Cardiac fibroblast (primary cell): ENCODE data around the gene CELSR3.

ENCODE experiments used
- DNase-seq, 2 donors: peaks; one replicate each; pipeline versions ENCODE4 v3.0.0 to v3.0.0-alpha.2; 2010; ENCODE audit warnings: low read depth in 2 of 2
- H3K4me3 ChIP-seq, 2 donors: replicated peaks in 1 of 2; 1 replicate in 1 of 2; 2 replicates in 1 of 2; pipeline ENCODE4 v1.5.1; 2011; ENCODE audit warnings: low read depth in 2 of 2, low read length in 2 of 2, mild to moderate bottlenecking in 2 of 2, moderate library complexity in 1 of 2
- TF ChIP-seq, protein P1 (sequence below): IDR thresholded peaks from one replicate; pipeline ENCODE4 v1.5.1; 2011; ENCODE audit warnings: low read depth, mild to moderate bottlenecking, low read length, inconsistent platforms

The CELSR3 gene

DNA sequence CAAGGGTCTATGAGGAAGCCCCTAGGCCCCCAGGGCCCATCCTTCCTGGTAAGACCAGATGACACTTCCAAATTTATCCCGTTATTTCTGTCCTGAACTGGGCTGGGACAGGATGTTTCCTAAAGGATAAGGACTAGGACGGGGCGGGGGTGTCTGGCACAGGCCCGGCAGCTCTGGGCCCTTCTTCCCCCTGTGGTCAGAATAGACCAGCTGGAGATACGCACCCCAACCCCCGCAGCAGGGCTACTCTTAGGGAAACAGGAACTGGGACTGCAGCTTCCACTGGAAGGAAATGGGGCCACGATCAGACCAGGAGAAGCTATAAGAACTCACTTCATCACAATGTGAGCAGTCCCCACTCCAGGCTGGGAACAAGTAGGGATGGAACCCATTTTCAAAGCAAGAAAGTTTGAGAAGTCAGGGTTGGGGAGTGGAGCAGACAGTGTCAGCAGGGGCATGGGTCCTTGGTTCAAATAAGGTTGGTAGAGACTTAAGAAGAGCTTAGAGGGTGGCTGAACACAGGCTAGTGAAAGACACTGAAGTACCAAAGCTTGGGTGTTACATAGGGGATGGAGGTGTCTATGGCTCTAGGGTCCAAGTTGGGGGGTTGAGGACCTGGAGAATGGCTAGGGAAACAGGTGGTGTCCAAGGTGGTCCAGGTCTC, 21.9 kb upstream of the CELSR3 start:
- peak overlapping the region; percentile 28 to 95 for H3K4me3 ChIP-seq
- TF ChIP-seq, protein P1, sequence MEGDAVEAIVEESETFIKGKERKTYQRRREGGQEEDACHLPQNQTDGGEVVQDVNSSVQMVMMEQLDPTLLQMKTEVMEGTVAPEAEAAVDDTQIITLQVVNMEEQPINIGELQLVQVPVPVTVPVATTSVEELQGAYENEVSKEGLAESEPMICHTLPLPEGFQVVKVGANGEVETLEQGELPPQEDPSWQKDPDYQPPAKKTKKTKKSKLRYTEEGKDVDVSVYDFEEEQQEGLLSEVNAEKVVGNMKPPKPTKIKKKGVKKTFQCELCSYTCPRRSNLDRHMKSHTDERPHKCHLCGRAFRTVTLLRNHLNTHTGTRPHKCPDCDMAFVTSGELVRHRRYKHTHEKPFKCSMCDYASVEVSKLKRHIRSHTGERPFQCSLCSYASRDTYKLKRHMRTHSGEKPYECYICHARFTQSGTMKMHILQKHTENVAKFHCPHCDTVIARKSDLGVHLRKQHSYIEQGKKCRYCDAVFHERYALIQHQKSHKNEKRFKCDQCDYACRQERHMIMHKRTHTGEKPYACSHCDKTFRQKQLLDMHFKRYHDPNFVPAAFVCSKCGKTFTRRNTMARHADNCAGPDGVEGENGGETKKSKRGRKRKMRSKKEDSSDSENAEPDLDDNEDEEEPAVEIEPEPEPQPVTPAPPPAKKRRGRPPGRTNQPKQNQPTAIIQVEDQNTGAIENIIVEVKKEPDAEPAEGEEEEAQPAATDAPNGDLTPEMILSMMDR = no peak
- DNase-seq = peak in 1 of 2 donors; percentile 35

DNA sequence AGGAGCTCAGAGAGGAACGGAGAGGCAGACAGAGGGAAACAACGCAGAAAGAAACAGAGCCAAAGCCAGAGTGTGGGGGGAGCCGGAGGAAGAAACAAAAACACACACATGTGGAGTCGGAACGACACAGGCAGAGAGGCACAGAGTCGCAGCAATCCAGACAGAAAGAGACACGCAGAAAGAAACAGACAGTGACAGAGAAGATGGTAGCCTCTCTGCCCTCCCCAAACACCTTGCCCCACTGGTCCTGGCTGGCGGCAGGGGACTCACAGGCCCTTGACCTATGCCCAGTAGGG, 21.3 kb upstream of the CELSR3 start:
- peak in 1 of 2 donors; percentile 27 for DNase-seq
- TF ChIP-seq, protein P1 = no peak
- H3K4me3 ChIP-seq = peak overlapping the region; percentile 28 to 95

DNA sequence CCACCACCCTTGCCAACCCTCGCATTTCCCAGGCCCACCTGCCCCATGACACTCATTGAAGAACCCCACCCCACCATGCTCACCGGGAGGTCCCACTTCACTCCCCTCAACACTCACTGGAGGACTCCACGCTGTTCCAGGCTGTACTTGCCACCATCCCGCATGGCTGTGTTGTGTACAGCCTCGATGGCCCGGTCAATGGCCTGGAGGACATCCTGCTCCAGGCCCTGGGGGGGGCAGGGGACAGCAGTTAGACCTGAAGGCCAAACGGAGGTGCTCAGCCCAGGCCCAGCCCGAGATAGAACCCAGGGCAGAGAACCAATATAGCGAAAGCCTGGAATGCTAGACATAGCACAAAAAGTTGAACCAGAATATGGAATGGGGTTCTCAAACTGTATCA, 20.1 kb upstream of the CELSR3 start:
- TF ChIP-seq, protein P1 = no peak
- DNase-seq = no peak
- H3K4me3 ChIP-seq = no peak overlapping the region

GRCh38 chr3:48681974-48682610, 19.4 kb upstream of the CELSR3 start:
- no peak for DNase-seq
- TF ChIP-seq, protein P1 = no peak

DNA sequence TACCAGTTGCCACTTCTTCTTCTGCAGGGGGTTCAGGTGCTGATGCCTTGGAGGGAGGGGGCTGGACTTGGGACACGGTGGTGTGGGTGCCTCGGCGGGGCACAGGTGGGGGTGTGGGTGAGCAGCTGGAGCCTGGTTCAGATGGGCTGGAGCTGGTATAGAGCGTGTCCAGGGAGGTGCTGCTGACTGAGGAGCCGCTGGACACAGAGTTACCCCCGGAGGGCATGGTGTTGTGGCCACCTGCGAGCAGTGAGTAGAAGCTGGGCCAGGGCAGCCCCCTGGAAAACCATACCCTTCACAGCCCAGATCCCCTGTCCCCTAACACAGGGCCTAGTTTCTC, 18.8 kb upstream of the CELSR3 start:
- no peak overlapping the region for H3K4me3 ChIP-seq
- TF ChIP-seq, protein P1 = no peak
- DNase-seq = no peak

More at GRCh38 chr3:48681974-48682610, 19.4 kb upstream of the CELSR3 start:
- H3K4me3 ChIP-seq = no peak overlapping the region

- TF ChIP-seq, protein P1 = no peak
- no peak for DNase-seq
- H3K4me3 ChIP-seq = no peak overlapping the region
Observed at GRCh38 chr3:48680811-48681540, 18.3 kb upstream of the CELSR3 start.
